IMR-90 (cell line): ENCODE results near the gene YBX1.

Source experiments
- CEBPB ChIP-seq: IDR thresholded peaks from 2 replicates; pipeline ENCODE4 v1.6.1; 2012; ENCODE audit warnings: low read depth, low read length, improper control_type of control experiment
- CHD1 ChIP-seq: IDR thresholded peaks from 2 replicates; pipeline ENCODE4 v1.6.1; 2012; ENCODE audit warnings: low read depth, low read length, improper control_type of control experiment
- CTCF ChIP-seq: conservative IDR thresholded peaks from 2 replicates; pipeline ENCODE4 v1.5.1; 2012; ENCODE audit warnings: mild to moderate bottlenecking, low read depth, low read length, improper control_type of control experiment
- ELK1 ChIP-seq: fragments of 150-350 bp; IDR thresholded peaks from 2 replicates; pipeline ENCODE4 v1.6.1; 2016; ENCODE audit warnings: low read depth, mild to moderate bottlenecking, low read length, moderate library complexity, borderline replicate concordance
- MAFK ChIP-seq: IDR thresholded peaks from 2 replicates; pipeline ENCODE4 v1.6.1; 2012; ENCODE audit warnings: low read depth, low read length, improper control_type of control experiment
- MAZ ChIP-seq: IDR thresholded peaks from 2 replicates; pipeline ENCODE4 v1.6.1; 2012; ENCODE audit warnings: low read depth, mild to moderate bottlenecking, low read length, improper control_type of control experiment, moderate library complexity, borderline replicate concordance
- MXI1 ChIP-seq: IDR thresholded peaks from 2 replicates; pipeline ENCODE4 v1.6.1; 2012; ENCODE audit warnings: low read depth, mild to moderate bottlenecking, low read length, moderate library complexity, borderline replicate concordance
- POLR2A ChIP-seq: IDR thresholded peaks from 2 replicates; pipeline ENCODE4 v1.6.1; 2012; ENCODE audit warnings: mild to moderate bottlenecking, low read depth, low read length
- RAD21 ChIP-seq: IDR thresholded peaks from 2 replicates; pipeline ENCODE4 v1.6.1; 2012; ENCODE audit warnings: low read length, improper control_type of control experiment
- RCOR1 ChIP-seq: IDR thresholded peaks from 2 replicates; pipeline ENCODE4 v1.6.1; 2012; ENCODE audit warnings: mild to moderate bottlenecking, low read length, improper control_type of control experiment; ENCODE audit not compliant: insufficient replicate concordance
- SMC3 ChIP-seq: fragments of 150-350 bp; IDR thresholded peaks from 2 replicates; pipeline ENCODE4 v1.6.1; 2016; ENCODE audit warnings: low read depth, mild to moderate bottlenecking, antibody characterized with exemption, low read length, moderate library complexity
- USF2 ChIP-seq: fragments of 150-350 bp; IDR thresholded peaks from 2 replicates; pipeline ENCODE4 v1.6.1; 2017; ENCODE audit warnings: mild to moderate bottlenecking, antibody characterized with exemption, low read length, low read depth

GRCh38 chr1:42737986-42738677 is 55.9 kb downstream of the YBX1 start:
- no peak for TF ChIP-seq CTCF
- TF ChIP-seq MAFK: no peak
- no peak for TF ChIP-seq POLR2A
- TF ChIP-seq SMC3: no peak
- TF ChIP-seq MXI1: no peak
- no peak for TF ChIP-seq USF2
- TF ChIP-seq MAZ: no peak
- TF ChIP-seq RAD21: no peak
- TF ChIP-seq ELK1: no peak
- no peak for TF ChIP-seq CHD1
- TF ChIP-seq RCOR1: no peak
- TF ChIP-seq CEBPB: no peak
